Activated CD4-positive, CD25-positive, alpha-beta regulatory T cell treated with anti-CD3 and anti-CD28 coated beads, Interleukin-2, amount 50 U/mL, for 72 hours (primary cell): Measurements from ENCODE around the gene RNPS1.

Experiments
- DNase-seq: peaks from one replicate; pipeline ENCODE4 v3.0.0; 2021

Gene RNPS1

GRCh38 chr16:2267913-2268666 lies at the start of gene RNPS1:
RNPS1 (minus strand) TSS chr16:2268126; CDS start chr16:2264643, 3,483 bp downstream.
- DNase-seq = peak; percentile 97

GRCh38 chr16:2317231-2318020 lies 49.5 kb upstream of the RNPS1 start:
- no peak for DNase-seq

- DNase-seq = no peak
Measured at GRCh38 chr16:2308089-2308962, 40.4 kb upstream of the RNPS1 start.

- no peak for DNase-seq
Measured at GRCh38 chr16:2299915-2300192, 31.9 kb upstream of the RNPS1 start.

GRCh38 chr16:2299121-2299914 lies 31.4 kb upstream of the RNPS1 start:
- no peak for DNase-seq

GRCh38 chr16:2298621-2299020 lies 30.7 kb upstream of the RNPS1 start:
- no peak for DNase-seq

- no peak for DNase-seq
Measured at GRCh38 chr16:2297506-2297860, 29.6 kb upstream of the RNPS1 start.

GRCh38 chr16:2296661-2297505 lies 29.0 kb upstream of the RNPS1 start:
- DNase-seq = no peak

GRCh38 chr16:2295056-2295798 lies 27.3 kb upstream of the RNPS1 start:
- DNase-seq = no peak

GRCh38 chr16:2292221-2292620 lies 24.3 kb upstream of the RNPS1 start:
- no peak for DNase-seq

GRCh38 chr16:2289282-2289681 lies 21.4 kb upstream of the RNPS1 start:
- no peak for DNase-seq

- DNase-seq = no peak
Measured at GRCh38 chr16:2288726-2289125, 20.8 kb upstream of the RNPS1 start.

- no peak for DNase-seq
Measured at GRCh38 chr16:2287916-2288547, 20.1 kb upstream of the RNPS1 start.

GRCh38 chr16:2286550-2286949 lies 18.6 kb upstream of the RNPS1 start:
- DNase-seq = no peak

- DNase-seq = no peak
Measured at GRCh38 chr16:2285731-2286191, 17.8 kb upstream of the RNPS1 start.

- DNase-seq = no peak
Measured at GRCh38 chr16:2284797-2285576, 17.1 kb upstream of the RNPS1 start.

- DNase-seq = no peak
Measured at GRCh38 chr16:2284001-2284770, 16.3 kb upstream of the RNPS1 start.

GRCh38 chr16:2282866-2283555 lies 15.1 kb upstream of the RNPS1 start:
- no peak for DNase-seq
